ENCODE results near the gene ARL2BP. TPM values are rescaled to one million over a fixed set of nuclear protein-coding genes. Genes with fewer than 3 reads are reported as not detected.

ARL2BP gene
- total RNA-seq, 1 donor from 2014 or later = 49.4 TPM

- H3K4me3 Mint-ChIP-seq = no peak overlapping the region
- no peak for DNase-seq (ENCODE audit: extremely low spot score, unreplicated experiment)
Observed at GRCh38 chr16:57231821-57232350, 13.2 kb upstream of the ARL2BP start.

GRCh38 chr16:57233944-57234706 lies 10.9 kb upstream of the ARL2BP start:
- Mint-ChIP-seq H3K27me3 (no peaks in the 10 kb centered on the region), H3K27ac (no peak overlapping the region), H3K36me3 (peaks cover 39% of the 10 kb centered on the region), H3K4me1 (ENCODE audit: unreplicated experiment) (no peaks in the 10 kb centered on the region), H3K9me3 (no peaks in the 10 kb centered on the region), H3K4me3 (no peak overlapping the region)
- no peak for TF ChIP-seq CTCF (conservative IDR thresholded peaks at IDR 0.05)
- DNase-seq (ENCODE audit: extremely low spot score, unreplicated experiment) = no peak

More at GRCh38 chr16:57231821-57232350, 13.2 kb upstream of the ARL2BP start:
- H3K9me3 Mint-ChIP-seq = no peaks in the 10 kb centered on the region
- peaks cover 40% of the 10 kb centered on the region for H3K36me3 Mint-ChIP-seq
- no peak for TF ChIP-seq CTCF (conservative IDR thresholded peaks at IDR 0.05)
- H3K27me3 Mint-ChIP-seq = no peaks in the 10 kb centered on the region
- H3K27ac Mint-ChIP-seq = no peak overlapping the region
- H3K4me1 Mint-ChIP-seq (ENCODE audit: unreplicated experiment) = no peaks in the 10 kb centered on the region

- no peak for TF ChIP-seq CTCF (conservative IDR thresholded peaks at IDR 0.05)
Observed at GRCh38 chr16:57234707-57235092, 10.4 kb upstream of the ARL2BP start.

GRCh38 chr16:57235128-57236021 lies 9.7 kb upstream of the ARL2BP start:
- H3K27ac Mint-ChIP-seq = no peak overlapping the region
- no peaks in the 10 kb centered on the region for H3K27me3 Mint-ChIP-seq
- H3K4me3 Mint-ChIP-seq = no peak overlapping the region
- H3K36me3 Mint-ChIP-seq = peaks cover 38% of the 10 kb centered on the region
- H3K4me1 Mint-ChIP-seq (ENCODE audit: unreplicated experiment) = no peaks in the 10 kb centered on the region
- TF ChIP-seq CTCF (conservative IDR thresholded peaks at IDR 0.05) = no peak
- no peaks in the 10 kb centered on the region for H3K9me3 Mint-ChIP-seq
- no peak for DNase-seq (ENCODE audit: extremely low spot score, unreplicated experiment)

More at GRCh38 chr16:57234707-57235092, 10.4 kb upstream of the ARL2BP start:
- H3K27ac Mint-ChIP-seq = no peak overlapping the region
- DNase-seq (ENCODE audit: extremely low spot score, unreplicated experiment) = no peak
- no peaks in the 10 kb centered on the region for H3K4me1 Mint-ChIP-seq (ENCODE audit: unreplicated experiment)
- peaks cover 39% of the 10 kb centered on the region for H3K36me3 Mint-ChIP-seq
- no peaks in the 10 kb centered on the region for H3K9me3 Mint-ChIP-seq
- H3K27me3 Mint-ChIP-seq = no peaks in the 10 kb centered on the region
- no peak overlapping the region for H3K4me3 Mint-ChIP-seq

- no peaks in the 10 kb centered on the region for H3K9me3 Mint-ChIP-seq
- H3K36me3 Mint-ChIP-seq = peaks cover 39% of the 10 kb centered on the region
- H3K4me3 Mint-ChIP-seq = no peak overlapping the region
- no peak for TF ChIP-seq CTCF (conservative IDR thresholded peaks at IDR 0.05)
- DNase-seq (ENCODE audit: extremely low spot score, unreplicated experiment) = no peak
- H3K27me3 Mint-ChIP-seq = no peaks in the 10 kb centered on the region
- H3K27ac Mint-ChIP-seq = no peak overlapping the region
- no peaks in the 10 kb centered on the region for H3K4me1 Mint-ChIP-seq (ENCODE audit: unreplicated experiment)
Observed at GRCh38 chr16:57236022-57236350, 9.1 kb upstream of the ARL2BP start.

All from type B pancreatic cell (in vitro differentiated cells).